Karpas-422 (cell line): ENCODE data around the gene LRRC37B. TPM values are rescaled to one million over a fixed set of nuclear protein-coding genes. Genes with fewer than 3 reads are reported as not detected.
"Not testable (repeated sequence)": the region's sequence is repeated elsewhere in the genome, so short reads cannot be mapped to it uniquely, and the experiment has no call there.

Experiments used
- DNase-seq: peaks from one replicate; pipeline ENCODE4 v3.0.0-alpha.2; 2015
- H2AFZ ChIP-seq: fragments of 200-600 bp; sonication (generic); 2 replicates; pipeline ENCODE4 v1.6.1; 2014; ENCODE audit warnings: antibody characterized with exemption, low read length, mixed read lengths
- H3K27ac ChIP-seq: fragments of 200-600 bp; sonication (generic); 2 replicates; pipeline ENCODE4 v1.5.1; 2014; ENCODE audit warnings: mild to moderate bottlenecking, low read length, moderate library complexity
- H3K27me3 ChIP-seq: fragments of 200-600 bp; sonication (generic); 2 replicates; pipeline ENCODE4 v1.6.1; 2014; ENCODE audit warnings: low read length, mixed read lengths
- H3K36me3 ChIP-seq: fragments of 200-600 bp; sonication (generic); 2 replicates; pipeline ENCODE4 v1.6.1; 2014; ENCODE audit warnings: low read length, mixed read lengths; ENCODE audit not compliant: insufficient read depth
- H3K4me1 ChIP-seq: fragments of 200-600 bp; sonication (generic); 2 replicates; pipeline ENCODE4 v1.6.1; 2014; ENCODE audit warnings: mild to moderate bottlenecking, low read length, mixed read lengths
- H3K4me2 ChIP-seq: fragments of 200-600 bp; sonication (generic); 2 replicates; pipeline ENCODE4 v1.6.1; 2014; ENCODE audit warnings: low read length, low read depth, mild to moderate bottlenecking; ENCODE audit not compliant: poor library complexity, severe bottlenecking
- H3K4me3 ChIP-seq: fragments of 200-600 bp; sonication (generic); 2 replicates; pipeline ENCODE4 v1.5.1; 2014; ENCODE audit warnings: mild to moderate bottlenecking, antibody characterized with exemption, low read length, mixed read lengths
- H3K79me2 ChIP-seq: fragments of 200-600 bp; sonication (generic); 2 replicates; pipeline ENCODE4 v1.6.1; 2014; ENCODE audit warnings: mild to moderate bottlenecking, low read length, mixed read lengths
- H3K9ac ChIP-seq: fragments of 200-600 bp; sonication (generic); 2 replicates; pipeline ENCODE4 v1.6.0; 2014; ENCODE audit warnings: low read length
- H3K9me2 ChIP-seq: fragments of 200-600 bp; sonication (generic), shearing (Covaris generic); replicated peaks from 2 replicates; pipeline ENCODE4 v1.6.0; 2014; ENCODE audit warnings: mild to moderate bottlenecking, low read length, moderate library complexity; ENCODE audit not compliant: insufficient read depth
- H3K9me3 ChIP-seq: fragments of 300-700, 200-600 bp; sonication (generic); 2 replicates; pipeline ENCODE4 v1.6.1; 2014; ENCODE audit warnings: low read length, mixed read lengths
- H4K20me1 ChIP-seq: fragments of 200-600 bp; sonication (generic); 2 replicates; pipeline ENCODE4 v1.6.1; 2014; ENCODE audit warnings: mild to moderate bottlenecking, antibody characterized with exemption, low read length, low read depth; ENCODE audit not compliant: insufficient read depth
- total RNA-seq: library from RNA; depleted of rRNA; stranded (reverse); fragments of >200 nt; shearing (Covaris generic); gene quantifications from 2 replicates; pipeline ENCODE4 v1.2.3, GENCODE V29; 2014; ENCODE audit warnings: low replicate concordance

Gene LRRC37B
- total RNA-seq, 1 experiment from 2014 or later, result 12.5 TPM

GRCh38 chr17:32084942-32085829, 78.0 kb downstream of the LRRC37B start:
- not testable (repeated sequence) for H3K4me3 ChIP-seq

DNA sequence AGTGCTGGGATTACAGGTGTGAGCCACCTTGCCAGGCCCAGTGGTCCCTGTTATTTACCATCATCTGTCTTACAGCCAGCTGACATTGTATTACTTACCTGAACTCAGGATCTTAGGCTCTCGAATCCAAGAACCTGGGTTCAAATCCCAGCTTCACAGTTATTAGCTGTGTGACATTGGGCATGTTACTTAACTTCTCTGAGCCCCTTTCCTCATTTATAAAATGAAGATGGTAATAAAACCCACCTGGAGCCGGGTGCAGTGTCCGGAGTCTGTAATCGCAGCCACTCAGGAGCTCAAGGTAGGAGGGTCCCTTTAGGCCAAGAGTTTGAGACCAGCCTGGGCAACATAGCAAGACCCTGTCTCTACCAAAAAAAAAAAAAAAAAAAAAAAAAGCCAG, 79.7 kb downstream of the LRRC37B start:
- H3K27ac ChIP-seq, H3K36me3 ChIP-seq, H3K4me1 ChIP-seq, H2AFZ ChIP-seq, H3K9me3 ChIP-seq, H3K4me3 ChIP-seq, DNase-seq, H4K20me1 ChIP-seq, H3K79me2 ChIP-seq, H3K27me3 ChIP-seq, H3K9ac ChIP-seq, H3K9me2 ChIP-seq, H3K4me2 ChIP-seq: not testable (repeated sequence)

More at GRCh38 chr17:32084942-32085829, 78.0 kb downstream of the LRRC37B start:
- H3K36me3 ChIP-seq, H4K20me1 ChIP-seq, H3K27me3 ChIP-seq, H2AFZ ChIP-seq, H3K9me2 ChIP-seq, H3K27ac ChIP-seq, DNase-seq, H3K9me3 ChIP-seq, H3K4me2 ChIP-seq, H3K79me2 ChIP-seq, H3K4me1 ChIP-seq, H3K9ac ChIP-seq: not testable (repeated sequence)

- H3K9ac ChIP-seq, H3K9me3 ChIP-seq, H4K20me1 ChIP-seq, H3K4me2 ChIP-seq, H3K4me3 ChIP-seq, H3K9me2 ChIP-seq, DNase-seq, H3K36me3 ChIP-seq, H3K4me1 ChIP-seq, H3K27me3 ChIP-seq, H2AFZ ChIP-seq, H3K79me2 ChIP-seq, H3K27ac ChIP-seq: not testable (repeated sequence)
Observed at GRCh38 chr17:32092062-32092461, 84.9 kb downstream of the LRRC37B start.

DNA sequence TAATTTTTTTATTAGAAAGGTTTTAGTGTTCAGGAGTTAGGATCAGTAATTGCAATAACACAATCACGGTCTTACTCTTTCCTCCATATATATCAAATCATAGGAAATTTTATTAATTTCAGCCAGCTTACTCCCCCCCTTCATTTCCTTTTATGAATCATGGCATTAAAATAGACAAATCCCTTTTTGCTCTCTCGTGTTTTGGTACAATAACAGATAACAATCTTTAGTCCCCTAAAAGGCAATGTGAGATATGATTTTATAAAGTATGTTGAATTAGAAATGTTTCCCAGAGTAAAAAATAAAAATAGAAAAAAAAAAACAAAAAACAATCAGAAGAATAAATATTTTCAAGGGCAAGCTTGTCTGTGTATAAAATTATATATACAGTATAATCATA, 92.5 kb downstream of the LRRC37B start:
- H2AFZ ChIP-seq, result no peak overlapping the region
- no peak overlapping the region for H3K4me3 ChIP-seq
- no peak overlapping the region for H3K27ac ChIP-seq
- H3K9me3 ChIP-seq, result no peaks in the 10 kb centered on the region
- H3K9me2 ChIP-seq, result no peaks in the 10 kb centered on the region
- H4K20me1 ChIP-seq, result no peaks in the 10 kb centered on the region
- no peaks in the 10 kb centered on the region for H3K4me1 ChIP-seq
- no peaks in the 10 kb centered on the region for H3K79me2 ChIP-seq
- DNase-seq, result no peak
- H3K4me2 ChIP-seq, result no peak overlapping the region
- no peak overlapping the region for H3K9ac ChIP-seq
- no peaks in the 10 kb centered on the region for H3K27me3 ChIP-seq
- H3K36me3 ChIP-seq, result no peaks in the 10 kb centered on the region

DNA sequence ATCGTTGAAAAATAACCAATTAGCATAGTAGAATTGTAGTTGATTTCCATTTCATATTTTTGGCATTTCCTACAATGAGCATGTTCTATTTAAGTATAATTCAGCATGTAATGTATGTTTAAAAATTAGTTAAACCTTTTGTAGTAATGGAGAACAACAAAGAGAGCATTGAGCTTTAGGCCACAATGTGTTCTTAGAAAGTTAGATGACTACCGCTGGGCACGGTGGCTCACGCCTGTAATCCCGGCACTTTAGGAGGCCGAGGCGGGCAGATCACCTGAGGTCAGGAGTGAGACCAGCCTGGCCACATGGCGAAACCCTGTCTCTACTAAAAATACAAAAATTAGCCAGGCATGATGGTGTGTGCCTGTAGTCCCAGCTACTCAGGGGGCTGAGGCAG, 93.1 kb downstream of the LRRC37B start:
- H3K4me3 ChIP-seq, H4K20me1 ChIP-seq, H3K36me3 ChIP-seq, H3K4me2 ChIP-seq, H2AFZ ChIP-seq, H3K27me3 ChIP-seq, H3K4me1 ChIP-seq, H3K9me3 ChIP-seq, H3K79me2 ChIP-seq, H3K27ac ChIP-seq, DNase-seq, H3K9ac ChIP-seq, H3K9me2 ChIP-seq: not testable (repeated sequence)

- no peaks in the 10 kb centered on the region for H3K27me3 ChIP-seq
- no peak overlapping the region for H3K27ac ChIP-seq
- no peaks in the 10 kb centered on the region for H4K20me1 ChIP-seq
- no peaks in the 10 kb centered on the region for H3K9me2 ChIP-seq
- DNase-seq, result no peak
- no peaks in the 10 kb centered on the region for H3K36me3 ChIP-seq
- H3K4me1 ChIP-seq, result no peaks in the 10 kb centered on the region
- H3K9me3 ChIP-seq, result no peaks in the 10 kb centered on the region
- no peak overlapping the region for H2AFZ ChIP-seq
- H3K79me2 ChIP-seq, result no peaks in the 10 kb centered on the region
- H3K4me2 ChIP-seq, result no peak overlapping the region
- H3K4me3 ChIP-seq, result no peak overlapping the region
- no peak overlapping the region for H3K9ac ChIP-seq
Observed at GRCh38 chr17:32100971-32101631, 93.9 kb downstream of the LRRC37B start.

DNA sequence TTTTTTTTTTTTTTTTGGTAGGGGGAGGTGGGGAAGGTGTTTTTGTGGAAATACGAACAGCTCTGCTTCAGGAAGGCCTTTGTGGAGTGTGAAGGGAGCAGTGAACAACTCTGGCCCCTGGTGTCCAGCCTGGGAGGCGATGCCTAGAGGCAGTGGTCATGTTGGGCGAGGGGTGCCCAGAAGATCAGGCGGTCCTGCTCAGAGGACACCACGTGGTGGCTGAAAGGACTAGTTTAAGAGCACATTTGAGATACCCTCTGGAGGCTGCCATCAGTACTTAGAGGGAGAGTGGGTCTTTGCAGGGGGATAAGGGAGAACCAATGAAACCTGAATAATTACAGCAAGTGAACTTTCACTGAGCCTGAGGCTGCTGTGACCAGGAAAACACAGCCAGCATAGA, 95.0 kb downstream of the LRRC37B start:
- H4K20me1 ChIP-seq, result no peaks in the 10 kb centered on the region
- no peaks in the 10 kb centered on the region for H3K36me3 ChIP-seq
- no peak overlapping the region for H3K4me3 ChIP-seq
- no peaks in the 10 kb centered on the region for H3K79me2 ChIP-seq
- no peak for DNase-seq
- no peak overlapping the region for H3K4me2 ChIP-seq
- H3K27ac ChIP-seq, result no peak overlapping the region
- no peaks in the 10 kb centered on the region for H3K9me2 ChIP-seq
- no peaks in the 10 kb centered on the region for H3K4me1 ChIP-seq
- no peak overlapping the region; the same call in 1 of the 2 replicates for H2AFZ ChIP-seq
- no peak overlapping the region for H3K9ac ChIP-seq
- H3K27me3 ChIP-seq, result no peaks in the 10 kb centered on the region
- H3K9me3 ChIP-seq, result no peaks in the 10 kb centered on the region

DNA sequence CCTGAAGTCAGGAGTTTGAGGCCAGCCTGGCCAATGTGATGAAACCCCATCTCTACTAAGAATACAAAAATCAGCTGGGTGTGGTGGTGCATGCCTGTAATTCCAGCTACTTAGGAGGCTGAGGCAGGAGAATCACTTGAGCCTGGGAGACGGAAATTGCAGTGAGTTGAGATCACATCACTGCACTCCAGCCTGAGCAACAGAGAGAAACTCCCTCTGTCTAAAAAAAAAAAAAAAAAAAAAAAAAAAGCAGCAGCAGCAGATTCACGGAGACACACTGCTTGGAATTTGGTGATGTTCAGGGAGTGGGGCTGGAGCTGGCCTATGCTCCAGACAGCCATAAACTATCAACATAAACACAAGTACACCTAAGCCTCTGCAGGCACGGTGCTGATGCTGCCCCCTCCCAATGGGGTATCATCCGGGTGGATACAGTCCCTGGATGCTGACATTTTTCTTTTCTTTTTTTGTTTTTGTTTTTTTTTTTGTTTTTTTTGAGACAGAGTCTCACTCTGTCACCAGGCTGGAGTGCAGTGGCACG, 95.5 kb downstream of the LRRC37B start:
- no peak overlapping the region for H3K4me3 ChIP-seq
- H3K4me1 ChIP-seq, result no peaks in the 10 kb centered on the region
- H3K27ac ChIP-seq, result no peak overlapping the region
- H3K9me2 ChIP-seq, result no peaks in the 10 kb centered on the region
- no peaks in the 10 kb centered on the region for H3K36me3 ChIP-seq
- H4K20me1 ChIP-seq, result no peaks in the 10 kb centered on the region
- no peaks in the 10 kb centered on the region for H3K9me3 ChIP-seq
- no peak overlapping the region for H3K9ac ChIP-seq
- no peak for DNase-seq
- no peak overlapping the region for H3K4me2 ChIP-seq
- H3K27me3 ChIP-seq, result no peaks in the 10 kb centered on the region
- no peaks in the 10 kb centered on the region for H3K79me2 ChIP-seq
- H2AFZ ChIP-seq, result no peak overlapping the region
